ENCODE measurements around the gene FBXO7.

Gene FBXO7

GRCh38 chr22:32548039-32548438 is 73.4 kb downstream of the FBXO7 start:
- TF ChIP-seq CTCF (IDR thresholded peaks at IDR 0.05; ENCODE audit: insufficient read depth, low read length, poor library complexity, severe bottlenecking), result no peak
- no peak for DNase-seq (ENCODE audit: extremely low read depth, insufficient read length)
- Histone ChIP-seq H3K36me3 (ENCODE audit: control insufficient read depth, insufficient read depth, low read length) (no peaks in the 10 kb centered on the region), H3K4me3 (replicated peaks; ENCODE audit: low read depth, low read length) (no peak overlapping the region), H3K27me3 (replicated peaks; ENCODE audit: control insufficient read depth, insufficient read depth, low read length) (no peaks in the 10 kb centered on the region; the same call in 1 of the 2 replicates)

Data from GM06990 (cell line).